ENCODE data around the gene HPN.
"Not testable (repeated sequence)": the region's sequence is repeated elsewhere in the genome, so short reads cannot be mapped to it uniquely, and the experiment has no call there.

HPN gene

DNA sequence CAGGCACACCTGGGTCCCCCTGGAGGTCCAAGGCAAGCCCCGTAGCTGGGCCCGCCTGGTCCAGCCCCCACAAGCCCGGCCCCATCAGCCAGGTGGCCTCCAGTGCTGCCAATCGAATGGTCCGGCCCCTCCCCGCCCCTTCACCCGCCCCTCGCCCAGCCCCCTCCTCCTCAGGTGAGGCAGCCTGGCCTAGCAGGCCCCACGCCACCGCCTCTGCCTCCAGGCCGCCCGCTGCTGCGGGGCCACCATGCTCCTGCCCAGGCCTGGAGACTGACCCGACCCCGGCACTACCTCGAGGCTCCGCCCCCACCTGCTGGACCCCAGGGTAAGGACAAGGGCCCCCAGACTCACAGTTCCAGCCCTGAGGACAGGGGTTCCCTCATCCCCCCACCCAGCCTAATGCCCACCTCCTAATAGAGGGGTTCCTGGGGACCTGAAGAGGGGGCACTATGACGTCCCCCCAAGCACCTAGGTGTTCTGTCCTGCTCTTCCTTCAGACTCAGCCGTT lies at the start of gene HPN:
HPN (plus strand) TSS at position 174 of the 508 bp plus-strand sequence. CDS start 786 bp downstream, outside the sequence.
- no peak for DNase-seq (ENCODE audit: low read depth)

DNA sequence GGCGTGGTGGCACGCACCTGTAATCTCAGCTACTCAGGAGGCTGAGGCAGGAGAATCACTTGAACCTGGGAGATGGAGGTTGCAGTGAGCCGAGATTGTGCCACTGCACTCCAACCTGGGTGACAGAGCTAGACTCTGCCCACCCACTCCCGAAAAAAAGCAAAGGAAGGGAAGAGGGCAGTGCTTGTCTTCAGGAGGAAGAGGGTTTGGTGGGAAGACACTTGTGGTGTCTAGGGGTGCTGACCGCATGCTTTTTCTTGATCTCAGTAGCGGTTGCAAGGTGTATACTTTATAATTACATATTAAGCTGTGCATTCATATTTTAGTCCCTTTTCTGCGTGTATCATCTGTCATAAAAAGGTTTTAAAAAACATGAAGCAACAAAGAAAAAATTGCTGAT lies 48.9 kb upstream of the HPN start:
- not testable (repeated sequence) for DNase-seq (ENCODE audit: low read depth)

DNA sequence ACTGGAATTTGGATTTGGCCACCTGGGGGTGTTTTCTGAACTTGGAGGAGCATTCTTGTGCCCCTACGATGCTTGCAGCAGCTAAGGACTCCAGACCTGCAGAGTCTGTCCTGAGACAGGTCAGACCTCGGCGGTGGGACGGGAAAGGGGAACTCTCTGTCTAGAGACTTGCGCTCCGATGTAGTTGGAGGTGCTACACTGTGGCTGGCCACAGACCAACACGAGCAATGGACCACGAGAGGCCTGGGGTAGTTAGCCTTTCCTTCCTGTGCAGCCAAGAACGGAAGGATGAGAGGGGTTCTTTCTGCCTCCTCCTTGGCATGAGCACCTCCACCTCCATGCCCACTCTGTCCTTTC lies 47.3 kb upstream of the HPN start:
- DNase-seq (ENCODE audit: low read depth), result no peak

DNA sequence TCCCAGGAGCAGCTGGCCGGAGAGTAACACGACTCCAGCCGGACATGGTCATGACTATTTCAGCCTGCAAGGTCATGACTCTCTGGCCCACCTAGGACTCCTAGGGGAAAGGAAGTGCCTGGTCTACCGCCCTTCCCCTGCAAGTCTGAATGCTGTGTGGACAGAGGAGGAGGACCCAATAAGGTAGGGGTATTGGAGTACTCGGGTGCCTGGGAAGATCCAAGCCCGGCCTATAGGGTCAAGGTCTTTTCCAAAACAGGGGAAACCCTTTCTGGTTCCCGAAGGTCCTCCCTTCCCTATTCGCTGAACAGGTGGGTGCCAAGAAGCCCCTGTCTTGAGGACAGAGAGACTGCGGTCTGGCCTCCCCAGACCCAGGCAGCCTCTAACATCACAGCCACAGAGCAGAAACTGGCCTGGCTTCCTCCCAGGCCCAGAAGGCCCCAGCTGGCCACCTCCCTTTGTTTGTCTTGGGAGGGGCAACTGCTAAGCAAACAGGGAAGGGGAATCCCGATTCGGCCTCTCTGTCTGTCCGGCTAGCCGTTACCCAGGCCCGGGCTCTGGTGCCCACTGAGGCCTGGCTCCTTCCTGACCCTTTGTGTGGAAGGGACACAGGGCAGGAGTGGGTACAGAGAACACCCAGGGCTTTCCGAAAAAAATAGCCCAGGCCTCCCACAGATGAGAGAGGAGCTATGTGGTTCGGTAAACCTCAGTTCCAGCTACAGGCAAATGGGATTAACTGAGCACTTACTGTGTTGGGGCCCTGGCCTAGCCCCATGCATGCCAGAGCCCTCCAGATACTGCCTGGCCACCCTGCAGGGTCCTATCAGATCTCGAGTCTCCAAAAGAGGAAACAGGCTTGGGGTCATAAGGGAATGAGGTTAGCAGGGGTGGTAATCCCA lies 46.6 kb upstream of the HPN start:
- DNase-seq (ENCODE audit: low read depth), result no peak

DNA sequence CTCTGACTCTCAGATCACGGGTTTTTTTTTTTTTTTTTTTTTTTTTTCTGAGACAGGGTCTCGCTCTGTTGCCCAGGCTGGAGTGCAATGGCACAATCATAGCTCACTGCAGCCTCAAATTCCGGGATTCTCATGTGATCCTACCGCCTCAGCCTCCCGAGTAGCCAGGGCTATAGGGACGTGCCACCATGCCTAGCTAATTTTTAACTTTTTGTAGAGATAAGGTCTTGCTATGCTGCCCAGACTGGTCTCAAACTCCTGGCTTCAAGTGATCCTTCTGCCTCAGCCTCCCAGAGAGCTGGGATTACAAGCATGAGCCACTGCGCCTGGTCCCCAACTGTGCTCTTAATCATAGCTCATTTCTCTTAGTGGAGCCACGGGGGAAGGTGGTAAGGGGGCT lies 46.0 kb upstream of the HPN start:
- DNase-seq (ENCODE audit: low read depth), result no peak

DNA sequence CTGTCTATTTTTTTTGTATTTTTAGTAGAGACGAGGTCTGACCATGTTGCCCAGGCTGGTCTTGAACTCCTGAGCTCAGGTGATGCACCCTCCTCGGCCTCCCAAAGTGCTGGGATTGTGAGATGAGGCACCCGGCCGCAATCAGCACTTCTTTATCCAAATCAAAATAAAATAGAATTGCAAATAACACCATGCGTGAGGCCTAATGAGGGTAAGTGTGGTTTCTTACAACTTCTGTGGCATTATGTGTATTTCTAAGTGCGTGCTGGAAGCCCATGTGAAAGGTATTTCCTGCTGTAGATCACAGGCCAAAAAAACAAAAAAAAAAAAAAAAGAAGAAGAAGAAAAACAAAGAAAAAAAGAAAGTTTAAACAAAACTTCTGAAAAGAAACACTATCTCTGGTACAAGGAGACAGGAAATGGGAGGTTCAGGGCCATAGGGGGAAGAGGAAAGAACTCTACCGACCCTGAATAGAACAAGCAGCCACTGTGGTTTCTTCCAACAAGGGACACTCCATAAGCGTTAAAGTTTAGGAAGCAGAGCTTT lies 44.4 kb upstream of the HPN start:
- DNase-seq (ENCODE audit: low read depth), result no peak

DNA sequence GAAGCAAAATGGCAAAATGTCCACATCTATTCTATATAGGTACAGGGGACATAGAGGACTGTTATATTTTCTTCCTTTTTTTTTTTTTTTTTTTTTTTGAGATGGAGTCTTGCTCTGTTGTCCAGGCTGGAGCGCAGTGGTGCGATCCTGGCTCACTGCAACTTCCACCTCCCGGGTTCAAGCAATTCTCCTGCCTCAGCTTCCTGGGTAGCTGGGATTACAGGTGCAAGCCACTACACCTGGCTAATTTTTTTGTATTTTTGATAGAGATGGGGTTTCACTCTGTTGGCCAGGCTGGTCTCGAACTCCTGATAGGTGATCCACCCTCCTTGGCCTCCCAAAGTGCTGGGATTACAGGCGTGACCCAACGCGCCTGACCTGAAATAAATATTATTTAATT lies 43.3 kb upstream of the HPN start:
- DNase-seq (ENCODE audit: low read depth), result not testable (repeated sequence)

DNA sequence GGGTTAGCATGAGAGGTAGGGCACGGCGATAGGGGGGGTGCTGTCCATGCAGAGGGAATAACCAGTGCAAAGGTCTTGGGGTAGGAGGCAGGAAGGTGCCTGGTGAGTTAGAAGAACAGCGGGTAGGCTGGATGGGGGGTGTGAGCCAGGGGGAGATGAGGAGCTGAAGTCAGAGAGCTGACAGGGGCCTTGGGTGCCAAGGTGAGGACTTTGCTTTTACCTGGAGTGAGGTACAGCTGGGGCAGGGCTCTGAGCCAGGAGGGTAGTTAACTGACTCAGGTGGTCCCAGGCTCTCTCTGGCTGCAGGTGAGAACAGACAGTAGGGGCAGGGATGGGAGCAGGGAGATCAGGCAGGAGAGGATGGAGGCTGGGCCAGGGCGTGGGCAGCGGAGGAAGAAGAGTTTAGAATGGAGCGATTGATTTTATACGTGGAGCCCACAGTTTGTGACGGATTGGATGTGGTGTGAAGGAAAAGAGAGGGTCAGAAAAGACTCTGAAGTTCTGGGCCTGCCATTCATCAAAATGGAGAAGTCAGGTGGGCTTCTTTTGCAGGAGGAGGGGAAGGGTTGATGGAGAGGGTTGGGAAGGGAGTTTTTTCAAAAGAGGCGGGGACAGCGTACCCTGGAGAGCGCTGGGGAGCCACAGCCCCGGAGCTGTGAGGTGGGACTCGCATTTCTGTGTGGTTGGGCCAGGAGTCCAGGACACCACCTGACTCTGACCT lies 42.6 kb upstream of the HPN start:
- DNase-seq (ENCODE audit: low read depth), result no peak

DNA sequence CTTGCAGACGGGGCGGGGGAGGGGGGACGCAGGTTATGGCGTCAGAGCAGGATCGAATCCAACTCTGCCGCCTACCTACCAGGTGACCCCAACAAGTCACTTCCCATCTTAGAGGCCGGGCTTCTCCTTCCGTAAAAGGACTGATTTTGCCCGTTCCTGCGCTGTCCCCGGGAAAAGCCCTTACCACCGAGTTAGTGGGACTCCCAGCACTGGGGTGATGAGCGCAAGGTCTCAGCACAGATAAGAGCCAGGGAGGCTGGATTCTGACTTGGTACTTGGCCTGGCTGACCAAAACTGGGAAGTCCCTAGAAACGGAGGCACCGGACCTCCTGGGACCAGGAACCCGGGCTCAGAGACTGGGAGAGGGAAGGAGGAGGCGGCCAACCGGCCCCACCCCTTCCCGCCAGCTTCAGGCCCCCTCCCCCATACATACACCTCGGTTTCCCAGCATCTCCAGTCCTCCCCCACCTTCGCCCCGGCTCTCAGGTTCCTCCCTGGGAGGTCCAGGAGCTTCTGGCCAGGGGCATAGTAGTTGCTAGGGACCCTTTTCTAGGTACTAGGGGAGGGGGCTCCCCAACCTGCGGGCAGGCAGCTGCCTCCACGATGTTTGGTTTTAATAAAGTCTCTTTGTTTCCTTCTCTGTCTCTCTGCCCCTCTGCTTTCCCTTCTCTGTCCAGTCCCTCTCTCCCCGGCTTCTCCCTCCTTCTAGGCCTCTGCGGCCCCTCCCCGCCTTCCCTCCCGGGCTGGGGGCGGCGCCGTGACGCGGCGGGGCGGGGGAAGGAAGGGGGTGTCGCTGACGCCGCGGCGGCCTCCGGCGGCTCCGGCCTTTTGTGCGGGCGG lies 41.8 kb upstream of the HPN start, which contains the start of gene GRAMD1A:
GRAMD1A (plus strand) TSS at position 826 of the 840 bp plus-strand sequence. CDS start 156 bp downstream, outside the sequence.
- DNase-seq (ENCODE audit: low read depth), result peak; percentile 36

DNA sequence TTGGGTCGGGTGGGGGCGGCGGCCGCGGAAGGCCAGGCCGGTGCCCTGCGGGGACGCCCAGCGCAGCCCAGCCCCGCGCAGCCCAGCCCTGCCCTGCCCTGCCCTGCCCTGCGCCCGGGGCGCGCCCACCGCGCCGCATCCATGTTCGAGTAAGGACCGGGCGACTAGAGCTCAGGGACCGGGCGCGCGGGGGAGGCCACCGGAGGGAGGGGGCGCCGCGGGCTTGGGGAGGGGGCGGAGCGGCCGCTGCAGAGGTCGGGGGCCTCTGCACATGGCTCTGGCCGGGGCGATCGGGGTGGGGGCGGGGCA lies 41.2 kb upstream of the HPN start:
- no peak for DNase-seq (ENCODE audit: low read depth)

DNA sequence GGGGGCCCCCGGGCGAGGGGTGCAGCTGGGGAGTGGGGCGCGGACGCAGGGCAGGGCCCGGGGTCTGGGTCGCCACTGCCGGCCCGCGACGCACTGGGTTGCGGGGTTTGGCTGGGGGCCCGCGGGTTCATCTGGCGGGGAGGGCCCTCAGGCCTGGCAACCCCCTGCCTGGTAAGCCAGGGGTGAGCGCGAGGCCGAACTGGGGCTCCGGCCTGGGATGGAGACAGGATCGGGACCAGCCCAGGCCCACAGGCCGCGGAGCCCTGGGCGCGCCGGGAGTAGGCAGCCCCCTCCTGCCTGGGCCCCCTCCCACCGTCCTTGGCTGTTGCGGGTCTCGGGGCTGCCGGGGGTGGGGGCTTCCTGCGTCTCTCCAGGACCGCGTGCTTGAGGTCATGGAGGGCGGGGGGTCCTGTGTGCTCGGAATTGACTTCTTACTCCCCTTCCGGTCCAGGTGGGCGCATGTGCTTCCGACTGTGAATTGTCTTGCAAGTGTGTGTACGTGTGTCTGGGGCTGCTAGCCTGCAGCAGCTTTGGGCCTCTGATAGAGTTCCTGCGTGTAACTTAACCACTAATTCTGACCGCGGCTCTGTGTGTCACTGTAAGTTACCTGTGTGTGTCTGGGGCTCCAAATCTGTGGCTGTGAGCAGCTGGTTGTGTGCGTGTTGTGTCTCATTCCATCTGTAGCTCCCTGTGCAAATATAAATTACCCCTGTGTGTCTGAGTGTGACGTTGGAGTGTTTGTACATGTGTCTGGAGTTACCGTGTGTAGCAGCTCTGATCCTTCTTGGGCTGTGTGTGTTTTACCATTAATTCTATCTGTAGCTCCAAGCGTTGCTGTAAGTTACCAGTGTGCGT lies 40.6 kb upstream of the HPN start:
- no peak for DNase-seq (ENCODE audit: low read depth)

DNA sequence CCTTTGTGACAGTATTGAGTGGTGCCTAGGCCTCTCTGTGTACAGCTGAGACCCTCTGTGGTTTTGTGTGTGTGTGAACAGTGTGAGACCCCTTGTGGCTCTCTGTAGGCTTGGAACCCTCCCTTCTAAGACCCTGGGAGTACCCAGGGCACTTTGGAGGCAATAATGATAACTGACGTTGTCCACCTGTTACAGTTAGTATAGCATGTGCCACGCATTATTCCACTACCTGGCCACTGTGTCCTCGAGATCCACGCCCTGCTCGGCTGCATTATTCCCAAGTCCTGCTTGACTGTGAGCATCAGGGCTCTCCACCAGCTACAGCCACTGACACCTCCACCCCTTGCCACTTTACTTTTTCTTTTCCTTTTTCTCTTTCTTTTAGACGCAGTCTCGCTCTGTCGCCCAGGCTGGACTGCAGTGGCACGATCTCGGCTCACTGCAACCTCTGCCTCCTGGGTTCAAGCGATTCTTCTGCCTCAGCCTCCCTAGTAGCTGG lies 39.4 kb upstream of the HPN start:
- DNase-seq (ENCODE audit: low read depth), result no peak

DNA sequence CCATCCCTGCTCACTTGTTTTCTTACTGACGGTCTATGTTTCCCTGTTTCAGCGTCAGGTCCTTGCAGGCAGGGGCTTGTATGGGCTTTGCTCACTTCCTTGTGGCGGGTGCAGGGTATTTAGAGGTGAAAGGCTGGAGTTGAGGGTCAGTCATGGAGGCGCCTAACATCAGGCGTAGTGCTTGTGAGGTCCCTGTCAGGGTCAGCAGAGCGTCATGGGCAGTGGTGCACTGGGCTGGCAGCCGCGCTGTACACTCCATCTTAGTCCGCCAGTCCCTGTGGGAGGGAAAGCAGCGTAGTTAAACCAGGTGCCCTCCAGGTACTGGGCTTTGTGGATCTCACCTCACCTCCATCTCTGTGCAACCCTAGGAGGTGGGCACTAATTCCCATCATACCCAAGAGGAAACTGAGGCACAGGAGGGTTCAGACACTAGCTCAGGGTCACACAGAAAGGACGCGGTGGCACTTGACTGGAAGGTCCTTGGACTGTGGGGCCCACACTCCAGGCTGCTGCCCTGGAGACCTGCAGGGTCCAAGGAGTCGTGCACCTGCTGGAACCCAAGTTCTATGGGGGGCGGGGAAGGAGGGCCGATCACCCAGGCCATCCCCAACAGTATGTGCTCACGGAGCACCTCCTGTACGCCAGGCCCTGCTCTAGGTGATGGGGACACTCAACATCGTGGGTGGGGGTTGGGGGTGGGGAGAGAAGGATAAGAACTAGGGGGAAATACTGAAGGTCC lies 36.8 kb upstream of the HPN start:
- no peak for DNase-seq (ENCODE audit: low read depth)

DNA sequence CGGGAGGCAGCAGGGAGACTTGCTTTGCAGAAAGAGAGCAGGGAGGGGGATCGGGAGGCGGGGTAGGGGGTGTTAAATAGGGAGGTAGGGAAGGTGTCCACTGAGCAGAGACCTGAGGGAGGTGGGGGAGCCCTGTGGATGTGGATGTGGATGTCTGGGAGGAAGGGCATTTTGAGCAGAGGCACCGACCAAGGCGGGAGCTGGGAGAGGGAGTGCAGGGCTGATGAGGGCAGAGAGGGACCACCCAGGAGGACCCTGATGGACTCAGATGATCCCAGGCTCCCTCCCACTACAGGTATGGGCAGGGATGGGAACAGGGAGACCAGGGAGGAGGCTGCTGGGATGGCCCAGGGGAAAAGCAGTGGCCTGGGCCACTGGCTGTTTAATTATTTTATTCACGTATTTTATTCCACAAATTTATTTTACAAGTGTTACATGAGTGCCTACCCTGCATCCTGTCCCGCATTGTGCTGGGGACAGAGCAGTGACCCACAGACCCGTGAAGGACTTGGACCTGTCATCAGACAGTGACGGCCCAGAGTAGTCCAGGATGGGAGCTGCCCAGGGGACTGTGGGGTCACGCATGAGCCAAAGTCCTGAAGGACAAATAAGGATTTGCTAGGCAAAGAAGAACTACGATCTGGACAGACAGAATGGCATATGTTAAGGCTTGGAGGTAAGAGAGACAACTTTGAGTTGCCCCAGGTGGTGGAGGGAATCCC lies 36.1 kb upstream of the HPN start:
- DNase-seq (ENCODE audit: low read depth), result no peak

DNA sequence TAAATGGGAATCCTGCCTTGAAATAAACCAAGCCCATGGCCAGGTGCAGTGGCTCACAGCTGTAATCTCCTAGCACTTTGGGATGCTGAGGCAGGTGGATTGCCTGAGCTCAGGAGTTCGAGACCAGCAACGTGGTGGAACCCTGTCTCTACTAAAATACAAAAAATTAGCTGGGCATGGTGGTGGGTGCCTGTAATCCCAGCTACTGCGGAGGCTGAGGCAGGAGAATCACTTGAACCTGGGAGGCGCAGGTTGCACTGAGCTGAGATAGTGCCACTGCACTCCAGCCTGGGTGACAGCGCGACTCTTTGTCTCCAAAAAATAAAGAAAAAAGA lies 35.5 kb upstream of the HPN start:
- not testable (repeated sequence) for DNase-seq (ENCODE audit: low read depth)

DNA sequence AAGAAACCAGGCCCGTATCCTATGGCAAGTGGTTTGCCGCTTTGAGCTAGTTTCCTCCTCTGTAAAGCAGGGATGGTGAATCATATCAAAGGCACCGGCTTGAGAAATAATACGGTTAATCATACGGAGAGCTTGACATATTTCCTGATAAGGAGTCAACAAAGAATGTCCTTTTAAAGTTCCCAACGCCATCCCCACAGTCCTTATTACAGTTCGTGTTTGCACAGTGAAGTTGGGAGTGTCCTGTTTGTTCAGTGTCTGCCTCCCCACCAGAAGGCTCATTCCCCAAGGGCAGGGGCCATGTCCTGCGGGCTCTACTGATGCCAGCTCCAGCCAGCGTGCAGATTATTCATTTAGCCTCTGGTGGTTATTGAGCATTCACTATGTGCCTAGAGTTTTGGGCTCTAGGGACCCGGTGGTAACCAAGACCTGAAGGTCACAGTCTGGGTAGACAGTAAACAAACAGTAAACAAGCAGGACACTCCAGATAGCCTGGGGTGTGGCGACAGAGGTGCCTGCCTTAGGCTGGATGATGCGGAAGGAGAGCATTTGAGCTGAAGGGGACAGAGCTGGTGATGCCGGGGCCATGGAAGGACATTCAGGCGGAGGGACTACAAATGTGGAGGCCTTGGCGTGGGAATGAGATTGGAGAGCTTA lies 35.1 kb upstream of the HPN start:
- no peak for DNase-seq (ENCODE audit: low read depth)

DNA sequence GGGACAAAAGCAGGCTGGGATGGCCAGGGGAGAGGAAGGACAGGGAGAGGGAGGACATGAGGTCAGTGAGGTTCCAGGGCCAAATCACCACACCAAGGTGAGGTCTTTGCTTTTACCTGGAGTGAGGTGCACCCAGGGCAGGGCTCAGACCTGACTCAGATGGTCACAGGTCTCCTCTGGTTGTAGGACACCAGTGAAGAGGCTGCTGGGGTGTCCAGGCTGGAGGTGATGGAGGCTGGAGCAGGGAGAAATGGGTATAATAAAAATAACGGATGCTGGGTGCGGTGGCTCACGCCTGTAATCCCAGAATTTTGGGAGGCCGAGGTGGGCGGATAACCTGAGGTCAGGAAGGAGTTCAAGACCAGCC lies 34.5 kb upstream of the HPN start:
- DNase-seq (ENCODE audit: low read depth), result no peak

DNA sequence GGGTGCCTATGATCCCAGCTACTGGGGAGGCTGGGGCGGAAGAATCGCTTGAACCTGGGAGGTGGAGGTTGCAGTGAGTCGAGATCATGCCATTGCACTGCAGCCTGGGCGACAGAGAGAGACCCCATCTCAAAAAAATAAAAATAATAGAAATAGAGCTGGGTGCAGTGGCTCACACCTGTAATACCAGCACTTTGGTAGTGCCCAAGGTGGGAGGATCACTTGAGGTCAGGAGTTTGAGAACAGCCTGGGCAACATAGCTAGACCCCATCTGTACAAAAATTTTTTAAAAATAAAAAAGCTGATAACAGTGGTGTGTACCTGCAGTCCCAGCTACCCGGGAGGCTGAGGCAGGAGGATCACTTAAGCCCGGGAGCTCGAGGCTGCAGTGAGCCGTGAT lies 34.1 kb upstream of the HPN start:
- DNase-seq (ENCODE audit: low read depth), result not testable (repeated sequence)

DNA sequence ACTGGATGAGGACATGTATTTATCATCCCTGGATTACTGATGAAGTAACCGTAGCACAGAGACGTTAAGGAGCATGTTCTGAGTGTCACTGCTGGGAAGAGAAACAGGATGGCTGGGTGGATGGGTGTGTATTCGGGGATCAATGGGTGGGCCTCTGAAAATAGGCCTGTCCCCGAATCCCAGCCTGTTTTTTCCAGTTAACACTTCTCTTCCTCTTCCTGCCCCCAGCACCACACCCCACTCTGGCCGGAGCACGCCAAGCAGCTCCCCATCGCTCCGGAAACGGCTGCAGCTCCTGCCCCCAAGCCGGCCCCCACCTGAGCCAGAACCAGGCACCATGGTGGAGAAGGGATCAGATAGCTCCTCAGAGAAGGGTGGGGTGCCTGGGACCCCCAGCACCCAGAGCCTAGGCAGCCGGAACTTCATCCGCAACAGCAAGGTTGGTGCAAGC lies 32.6 kb upstream of the HPN start:
- no peak for DNase-seq (ENCODE audit: low read depth)

Data from GM04503 (cell line).